MM.1S (cell line): Measurements from ENCODE around the gene RWDD1.

Source experiments
- CTCF ChIP-seq: fragments of 300-600 bp; sonication (generic); IDR thresholded peaks from 2 replicates; pipeline ENCODE4 v1.5.1; 2016; ENCODE audit warnings: antibody characterized with exemption, low read length, mixed read lengths
- EZH2 ChIP-seq: fragments of 300-600 bp; sonication (generic); optimal IDR thresholded peaks from 2 replicates; pipeline ENCODE3; 2017; ENCODE audit warnings: low read depth, mild to moderate bottlenecking, antibody characterized with exemption, low read length, mixed read lengths
- EZH2phosphoT487 ChIP-seq: fragments of 300-600 bp; sonication (generic); IDR thresholded peaks from 2 replicates; pipeline ENCODE4 v1.6.1; 2018; ENCODE audit warnings: antibody characterized with exemption, low read length

DNA sequence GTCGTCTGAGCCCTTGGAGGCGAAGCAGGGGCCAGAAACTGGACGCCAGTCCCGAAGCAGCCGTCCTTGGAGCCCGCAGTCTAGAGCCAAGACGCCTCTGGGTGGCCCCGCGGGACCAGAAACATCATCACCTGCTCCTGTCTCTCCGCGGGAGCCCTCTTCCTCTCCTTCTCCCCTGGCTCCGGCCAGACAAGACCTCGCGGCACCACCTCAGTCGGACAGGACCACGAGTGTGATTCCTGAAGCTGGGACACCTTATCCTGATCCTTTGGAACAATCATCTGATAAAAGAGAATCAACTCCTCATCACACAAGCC lies 45.4 kb downstream of the RWDD1 start:
- TF ChIP-seq CTCF = peak; percentile 28
- TF ChIP-seq EZH2 = no peak
- TF ChIP-seq EZH2phosphoT487 = no peak
